ENCODE measurements around the gene PCDHGA3.

Gene PCDHGA3

DNA sequence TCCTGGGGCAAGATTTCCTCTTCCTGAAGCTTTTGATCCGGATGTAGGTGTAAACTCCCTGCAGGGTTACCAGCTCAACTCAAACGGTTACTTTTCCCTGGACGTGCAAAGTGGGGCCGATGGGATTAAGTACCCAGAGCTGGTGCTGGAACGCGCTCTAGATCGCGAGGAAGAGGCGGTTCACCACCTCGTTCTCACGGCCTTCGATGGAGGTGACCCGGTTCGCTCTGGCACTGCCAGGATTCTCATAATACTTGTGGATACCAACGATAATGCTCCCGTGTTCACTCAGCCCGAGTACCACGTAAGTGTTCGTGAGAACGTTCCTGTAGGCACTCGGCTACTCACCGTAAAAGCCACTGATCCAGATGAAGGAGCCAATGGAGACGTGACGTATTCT lies 12.0 kb downstream of the PCDHGA3 start:
- H3K4me3 Mint-ChIP-seq: no peak overlapping the region
- no peaks in the 10 kb centered on the region for H3K4me1 Mint-ChIP-seq
- no peak for DNase-seq
- H3K27me3 Mint-ChIP-seq (ENCODE audit: low read depth, poor library complexity): no peaks in the 10 kb centered on the region
- H3K27ac Mint-ChIP-seq: no peak overlapping the region
- no peak for TF ChIP-seq CTCF (IDR thresholded peaks at IDR 0.05)
- peaks cover 91% of the 10 kb centered on the region for H3K9me3 Mint-ChIP-seq
- H3K36me3 Mint-ChIP-seq (ENCODE audit: low read depth): peaks cover 46% of the 10 kb centered on the region

GRCh38 chr5:141356133-141356532 lies 12.5 kb downstream of the PCDHGA3 start:
- no peak for TF ChIP-seq CTCF (IDR thresholded peaks at IDR 0.05)
- peaks cover 91% of the 10 kb centered on the region for H3K9me3 Mint-ChIP-seq
- no peak overlapping the region for H3K4me3 Mint-ChIP-seq
- H3K27ac Mint-ChIP-seq: no peak overlapping the region
- no peak for DNase-seq
- H3K27me3 Mint-ChIP-seq (ENCODE audit: low read depth, poor library complexity): no peaks in the 10 kb centered on the region
- peaks cover 51% of the 10 kb centered on the region for H3K36me3 Mint-ChIP-seq (ENCODE audit: low read depth)
- H3K4me1 Mint-ChIP-seq: no peaks in the 10 kb centered on the region

DNA sequence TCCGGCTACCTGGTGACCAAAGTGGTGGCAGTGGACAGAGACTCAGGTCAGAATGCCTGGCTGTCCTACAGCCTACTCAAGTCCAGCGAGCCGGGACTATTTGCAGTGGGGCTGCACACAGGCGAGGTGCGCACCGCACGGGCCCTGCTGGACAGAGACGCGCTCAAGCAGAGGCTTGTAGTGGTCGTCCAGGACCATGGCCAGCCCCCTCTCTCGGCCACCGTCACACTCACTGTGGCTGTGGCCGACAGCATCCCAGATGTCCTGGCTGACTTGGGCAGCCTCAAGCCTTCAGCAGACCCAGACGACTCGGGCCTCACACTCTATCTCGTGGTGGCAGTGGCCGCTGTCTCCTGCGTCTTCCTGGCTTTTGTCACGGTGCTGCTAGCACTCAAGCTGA lies 13.3 kb downstream of the PCDHGA3 start:
- Mint-ChIP-seq H3K36me3 (ENCODE audit: low read depth) (peaks cover 55% of the 10 kb centered on the region), H3K27me3 (ENCODE audit: low read depth, poor library complexity) (no peaks in the 10 kb centered on the region), H3K9me3 (peaks cover 92% of the 10 kb centered on the region), H3K27ac (no peak overlapping the region), H3K4me3 (no peak overlapping the region), H3K4me1 (no peaks in the 10 kb centered on the region)
- TF ChIP-seq CTCF (IDR thresholded peaks at IDR 0.05): no peak
- DNase-seq: no peak

DNA sequence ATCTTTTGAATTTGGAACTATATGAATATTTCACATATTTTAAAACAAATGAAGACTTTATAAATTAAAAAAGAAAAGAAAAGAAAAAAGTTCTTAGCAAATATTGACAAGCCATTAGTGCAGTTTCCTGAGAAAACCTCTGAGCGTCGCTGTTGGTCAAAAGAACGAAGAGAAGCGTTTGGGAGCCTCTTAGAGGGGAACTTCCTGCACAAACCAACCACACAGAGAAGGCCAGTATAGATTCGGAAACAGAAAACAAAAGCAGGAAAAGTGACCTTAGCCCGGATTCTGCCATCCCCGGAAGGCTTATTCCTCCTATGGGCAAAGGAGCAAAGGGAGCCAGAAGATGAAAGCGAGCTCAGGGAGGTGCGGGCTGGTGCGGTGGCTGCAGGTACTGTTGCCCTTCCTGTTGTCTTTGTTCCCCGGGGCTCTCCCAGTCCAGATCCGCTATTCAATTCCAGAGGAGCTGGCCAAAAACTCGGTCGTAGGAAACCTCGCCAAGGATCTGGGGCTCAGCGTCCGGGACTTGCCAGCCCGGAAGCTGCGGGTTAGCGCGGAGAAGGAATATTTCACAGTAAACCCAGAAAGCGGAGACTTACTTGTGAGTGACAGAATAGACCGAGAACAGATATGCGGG lies 16.3 kb downstream of the PCDHGA3 start, which contains the start of gene PCDHGB2:
PCDHGB2 (plus strand) TSS at position 205 of the 637 bp plus-strand sequence; CDS start at position 347, 142 bp downstream.
- Mint-ChIP-seq H3K27me3 (ENCODE audit: low read depth, poor library complexity) (no peaks in the 10 kb centered on the region), H3K4me3 (peak within 1 kb of the TSS; percentile 28), H3K4me1 (no peaks in the 10 kb centered on the region), H3K36me3 (ENCODE audit: low read depth) (peaks cover 57% of the 10 kb centered on the region), H3K9me3 (peaks cover 92% of the 10 kb centered on the region), H3K27ac (peak within 1 kb of the TSS; percentile 36)
- peak; percentile 15 for TF ChIP-seq CTCF (IDR thresholded peaks at IDR 0.05)
- DNase-seq: no peak

GRCh38 chr5:141360685-141361084 lies 17.1 kb downstream of the PCDHGA3 start:
- Mint-ChIP-seq H3K27ac (peak overlapping the region; percentile 36), H3K4me1 (no peaks in the 10 kb centered on the region), H3K27me3 (ENCODE audit: low read depth, poor library complexity) (no peaks in the 10 kb centered on the region), H3K36me3 (ENCODE audit: low read depth) (peaks cover 60% of the 10 kb centered on the region), H3K4me3 (no peak overlapping the region), H3K9me3 (peaks cover 92% of the 10 kb centered on the region)
- TF ChIP-seq CTCF (IDR thresholded peaks at IDR 0.05): no peak
- no peak for DNase-seq

DNA sequence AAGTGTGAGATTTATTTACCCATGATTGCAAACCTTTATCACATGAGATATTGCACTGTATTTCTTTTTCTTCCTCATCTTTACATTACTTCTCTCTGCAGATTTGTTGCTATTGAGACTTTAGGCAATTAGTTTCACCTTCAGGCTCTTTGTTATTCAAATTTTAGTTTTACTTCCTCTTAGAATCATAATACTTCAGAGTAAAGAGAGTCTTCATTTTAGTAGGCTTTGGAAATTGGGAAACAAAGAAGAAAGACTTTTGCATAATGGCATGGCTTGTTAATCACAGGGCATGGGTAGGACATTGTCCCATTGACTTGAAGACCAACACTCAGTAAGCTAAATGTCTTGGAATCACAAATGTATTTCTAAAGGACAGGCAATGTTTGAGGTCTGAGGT lies 19.1 kb downstream of the PCDHGA3 start:
- no peak for DNase-seq
- Mint-ChIP-seq H3K27ac (no peak overlapping the region), H3K27me3 (ENCODE audit: low read depth, poor library complexity) (no peaks in the 10 kb centered on the region), H3K9me3 (peaks cover 93% of the 10 kb centered on the region), H3K4me1 (no peaks in the 10 kb centered on the region), H3K36me3 (ENCODE audit: low read depth) (peaks cover 50% of the 10 kb centered on the region), H3K4me3 (no peak overlapping the region)
- no peak for TF ChIP-seq CTCF (IDR thresholded peaks at IDR 0.05)
